K562 (cell line): ENCODE measurements around the gene CDNF. TPM values are rescaled to one million over a fixed set of nuclear protein-coding genes. Genes with fewer than 3 reads are reported as not detected.

Experiments
- ATAC-seq: fragments of 200-7000 bp; cut with Tn5 transposase; 3 replicates; pipeline ENCODE4 v1.9.1; 2020; ENCODE audit warnings: moderate library complexity
- BruUV-seq: library from RNA; stranded (reverse); fragments of 400-500 nt; replicated peaks from 2 replicates; lab custom pipeline; 2021; lab: Mats Ljungman, UMichigan
- CTCF ChIA-PET: fragments of 300-600 bp; formaldehyde crosslinking; extraction: SDS; loops from one replicate; lab custom pipeline; 2021; ENCODE audit warnings: low intra/inter-chr PET ratio; lab: Yijun Ruan, JAX
- POLR2A ChIA-PET: fragments of 300-600, 350-650 bp; sonication (Branson Sonifier 250); formaldehyde crosslinking; extraction: SDS; loops from one replicate; lab custom pipeline; 2021; ENCODE audit warnings: antibody characterized with exemption, inconsistent platforms; lab: Yijun Ruan, JAX
- DNase-seq, 4 experiments: peaks; one replicate each; pipeline versions ENCODE4 v3.0.0 to v3.0.0-alpha.2; 2011 to 2018; ENCODE audit warnings: low spot score in 3 of 4, mixed read lengths in 3 of 4; ENCODE audit errors: extremely low read depth in 1 of 4
- FAIRE-seq: peaks from 2 replicates; lab custom pipeline; 2011; peaks lifted over from hg19 to GRCh38; lab: Jason Lieb, UNC
- H2AFZ ChIP-seq: 2 replicates; pipeline ENCODE4 v1.6.0; 2011; ENCODE audit warnings: low read depth, low read length, control low read depth, inconsistent platforms
- H3K27ac ChIP-seq: fragments of 200-600 bp; 3 replicates; pipeline ENCODE4 v1.8.0; 2011; ENCODE audit warnings: low read depth, mild to moderate bottlenecking, control low read depth, inconsistent platforms, low read length, moderate library complexity, mixed read lengths; ENCODE audit errors: extremely low read depth
- H3K27me3 ChIP-seq, 2 experiments: fragments of 300-600 bp in 1 of 2; 2 replicates in 1 of 2; 3 replicates in 1 of 2; pipeline versions ENCODE4 v1.6.0 to v1.8.0; 2011; ENCODE audit warnings: inconsistent platforms in 2 of 2, low read length in 2 of 2, mild to moderate bottlenecking in 1 of 2, mixed read lengths in 1 of 2, moderate library complexity in 1 of 2; ENCODE audit not compliant: control insufficient read depth in 2 of 2, insufficient read depth in 2 of 2
- H3K36me3 ChIP-seq: fragments of 300-600 bp; 3 replicates; pipeline ENCODE4 v1.8.0; 2011; ENCODE audit warnings: mild to moderate bottlenecking, low read length, inconsistent platforms; ENCODE audit not compliant: control insufficient read depth, insufficient read depth
- H3K4me1 ChIP-seq, 2 experiments: fragments of 200-600 bp in 1 of 2; replicated peaks in 1 of 2; 2 replicates in 1 of 2; 3 replicates in 1 of 2; pipeline versions ENCODE4 v1.5.1 to v1.8.0; 2011; ENCODE audit warnings: inconsistent platforms in 2 of 2, low read length in 2 of 2, mild to moderate bottlenecking in 1 of 2, mixed read lengths in 1 of 2, moderate library complexity in 1 of 2; ENCODE audit not compliant: control insufficient read depth in 2 of 2, insufficient read depth in 2 of 2
- H3K4me2 ChIP-seq: 2 replicates; pipeline ENCODE4 v1.6.1; 2011; ENCODE audit warnings: low read length, control low read depth, inconsistent platforms, mixed read lengths; ENCODE audit not compliant: insufficient read depth
- H3K4me3 ChIP-seq: fragments of 200-600 bp; sonication (generic), shearing (Covaris generic); 2 replicates; pipeline ENCODE4 v1.5.1; 2016; ENCODE audit warnings: control low read depth, inconsistent platforms
- H3K79me2 ChIP-seq: fragments of 200-600 bp; 3 replicates; pipeline ENCODE4 v1.8.0; 2011; ENCODE audit warnings: low read length, inconsistent platforms; ENCODE audit not compliant: control insufficient read depth, insufficient read depth
- H3K9ac ChIP-seq, 2 experiments: 2 replicates each; pipeline versions ENCODE4 v1.6.0 to v1.6.1; 2011; ENCODE audit warnings: low read depth in 2 of 2, low read length in 2 of 2, control low read depth in 1 of 2, inconsistent platforms in 1 of 2, mild to moderate bottlenecking in 1 of 2, mixed read lengths in 1 of 2; ENCODE audit not compliant: insufficient read depth in 1 of 2
- H3K9me1 ChIP-seq: one replicate; pipeline ENCODE4 v1.6.0; 2011; ENCODE audit warnings: inconsistent platforms, mild to moderate bottlenecking, low read length, moderate library complexity; ENCODE audit not compliant: control insufficient read depth, insufficient read depth
- H3K9me3 ChIP-seq: replicated peaks from 2 replicates; pipeline ENCODE4 v1.5.1; 2011; ENCODE audit warnings: low read depth, low read length, inconsistent platforms; ENCODE audit not compliant: control insufficient read depth, insufficient read depth
- H4K20me1 ChIP-seq: replicated peaks from 2 replicates; pipeline ENCODE4 v1.6.1; 2011; ENCODE audit warnings: low read length, inconsistent platforms, mixed read lengths; ENCODE audit not compliant: control insufficient read depth, insufficient read depth
- BCOR ChIP-seq: fragments of 450-650 bp; IDR thresholded peaks from 2 replicates; pipeline ENCODE4 v1.6.1; 2016
- CBX5 ChIP-seq: IDR thresholded peaks from 2 replicates; pipeline ENCODE4 v1.6.1; 2014; ENCODE audit warnings: low read depth, borderline replicate concordance
- E2F1 ChIP-seq: sonication (generic); formaldehyde crosslinking; IDR thresholded peaks from 2 replicates; pipeline ENCODE4 v1.8.1; 2023; ENCODE audit warnings: mild to moderate bottlenecking, missing genetic modification reagents, moderate library complexity
- HLTF ChIP-seq: fragments of 450-650 bp; IDR thresholded peaks from 2 replicates; pipeline ENCODE4 v1.6.1; 2016
- HOXB6 ChIP-seq: fragments of 250-450 bp; sonication (Bioruptor Pico); IDR thresholded peaks from 2 replicates; pipeline ENCODE4 v1.5.1; 2022; ENCODE audit warnings: mild to moderate bottlenecking, borderline replicate concordance
- MED1 ChIP-seq: sonication (generic); formaldehyde crosslinking; IDR thresholded peaks from 2 replicates; pipeline ENCODE4 v1.8.1; 2023; ENCODE audit warnings: missing genetic modification reagents, borderline replicate concordance
- NEUROD1 ChIP-seq: fragments of 150-350 bp; IDR thresholded peaks from 2 replicates; pipeline ENCODE4 v1.6.1; 2014; ENCODE audit warnings: borderline replicate concordance, low read length, low read depth; ENCODE audit not compliant: partially characterized antibody
- NFXL1 ChIP-seq: fragments of 450-650 bp; formaldehyde crosslinking; IDR thresholded peaks from 2 replicates; pipeline ENCODE4 v1.4.0; 2021; ENCODE audit warnings: mild to moderate bottlenecking
- PBX2 ChIP-seq, 2 experiments: IDR thresholded peaks in 1 of 2; conservative IDR thresholded peaks in 1 of 2; 2 replicates each; pipeline ENCODE4 v1.6.1; 2016; ENCODE audit warnings: low read depth in 2 of 2, mild to moderate bottlenecking in 1 of 2, missing compliant biosample characterization in 1 of 2, missing genetic modification characterization in 1 of 2, moderate library complexity in 1 of 2
- RFX5 ChIP-seq: IDR thresholded peaks from 2 replicates; pipeline ENCODE4 v1.6.1; 2011; ENCODE audit warnings: low read depth, mild to moderate bottlenecking, improper control_type of control experiment, low read length
- ZNF696 ChIP-seq: fragments of 250-450 bp; sonication (Bioruptor Pico); conservative IDR thresholded peaks from 2 replicates; pipeline ENCODE4 v1.4.0; 2020; ENCODE audit warnings: mild to moderate bottlenecking, moderate library complexity
- WGBS: fragments of 100-300 bp; shearing (Covaris generic); methylation state at CpG from one replicate; pipeline ENCODE4 v1.1.6; 2016; ENCODE audit warnings: low coverage, mixed read lengths; ENCODE audit not compliant: insufficient coverage; ENCODE audit errors: missing lambda C conversion rate; 5-methylcytosine and 5-hydroxymethylcytosine counted together
- in situ Hi-C: fragments of 300-500 bp; cut with MboI; formaldehyde crosslinking; loops from 4 replicates; pipeline ENCODE4 v1.15.0; 2018; ENCODE audit warnings: inconsistent platforms, mixed read lengths
- intact Hi-C: fragments of 100-400 bp; cut with micrococcal nuclease; formaldehyde crosslinking; loops from 2 replicates; pipeline ENCODE4 v1.14.2; 2022
- polyA plus RNA-seq, 8 experiments: library from polyadenylated mRNA; depleted of rRNA in 4 of 8; stranded (reverse) in 5 of 8; unstranded in 3 of 8; fragments of >200 nt; fragmentation: Nextera tagmentation in 2 of 8; fragmentation: Illumina TruSeq in 1 of 8; extraction: Ambion mirVana in 2 of 8; extraction: Trizol in 1 of 8; gene quantifications; 2 replicates each; pipeline versions ENCODE4 v1.2.1 to v1.2.3, GENCODE V29; 2011 to 2014; ENCODE audit warnings: inconsistent platforms in 1 of 8, missing spikeins in 1 of 8
- total RNA-seq, 7 experiments: library from RNA; depleted of rRNA in 6 of 7; stranded (reverse); fragments of >200 nt in 6 of 7; fragmentation: Illumina TruSeq in 2 of 7; extraction: Trizol in 2 of 7; gene quantifications; 2 replicates each; pipeline versions ENCODE4 v1.2.1 to v1.2.3, GENCODE V29; 2011 to 2021; ENCODE audit warnings: low replicate concordance in 1 of 7
- TF ChIP-seq, protein P1 (sequence below): fragments of 200-800 bp; sonication (Bioruptor generic); IDR thresholded peaks from 2 replicates; pipeline ENCODE4 v1.6.1; 2016; ENCODE audit warnings: missing genetic modification characterization, missing compliant biosample characterization

CDNF gene
- total and polyA plus RNA-seq, 9 of the 15 experiments (the other 6 are each of a cell fraction or from before 2014, with no cell fraction given), result 0.18 to 1.6 (median 0.61) TPM

GRCh38 chr10:14782691-14783363 lies 55.0 kb downstream of the CDNF start:
- Histone ChIP-seq H3K9ac (no peak overlapping the region), H3K4me3 (no peak overlapping the region), H3K27ac (no peak overlapping the region), H2AFZ (no peak overlapping the region), H3K9me3 (no peaks in the 10 kb centered on the region; the same call in 1 of the 2 replicates), H3K9me1 (no peaks in the 10 kb centered on the region), H3K4me1 (no peaks in the 10 kb centered on the region), H4K20me1 (no peaks in the 10 kb centered on the region), H3K4me2 (no peak overlapping the region), H3K36me3 (no peaks in the 10 kb centered on the region), H3K79me2 (no peaks in the 10 kb centered on the region), H3K27me3 (peaks cover 3 to 12% of the 10 kb centered on the region in 2 experiments; a peak in 4 of 5 replicates)
- no peak; the same call in 2 of the 3 replicates for ATAC-seq
- in situ Hi-C loops, result no loop called here
- WGBS, result 2% methylated on average over 9 of the region's 9 CpGs
- FAIRE-seq, result no peak
- ChIA-PET POLR2A (no interaction called here), CTCF (no interaction called here)
- intact Hi-C loops, result no loop called here
- no peak for DNase-seq
- BruUV-seq, result no TSS peak
- no peak for TF ChIP-seq CBX5
- TF ChIP-seq HOXB6 (CRISPR knock-in tag), result no peak
- TF ChIP-seq, protein P1, sequence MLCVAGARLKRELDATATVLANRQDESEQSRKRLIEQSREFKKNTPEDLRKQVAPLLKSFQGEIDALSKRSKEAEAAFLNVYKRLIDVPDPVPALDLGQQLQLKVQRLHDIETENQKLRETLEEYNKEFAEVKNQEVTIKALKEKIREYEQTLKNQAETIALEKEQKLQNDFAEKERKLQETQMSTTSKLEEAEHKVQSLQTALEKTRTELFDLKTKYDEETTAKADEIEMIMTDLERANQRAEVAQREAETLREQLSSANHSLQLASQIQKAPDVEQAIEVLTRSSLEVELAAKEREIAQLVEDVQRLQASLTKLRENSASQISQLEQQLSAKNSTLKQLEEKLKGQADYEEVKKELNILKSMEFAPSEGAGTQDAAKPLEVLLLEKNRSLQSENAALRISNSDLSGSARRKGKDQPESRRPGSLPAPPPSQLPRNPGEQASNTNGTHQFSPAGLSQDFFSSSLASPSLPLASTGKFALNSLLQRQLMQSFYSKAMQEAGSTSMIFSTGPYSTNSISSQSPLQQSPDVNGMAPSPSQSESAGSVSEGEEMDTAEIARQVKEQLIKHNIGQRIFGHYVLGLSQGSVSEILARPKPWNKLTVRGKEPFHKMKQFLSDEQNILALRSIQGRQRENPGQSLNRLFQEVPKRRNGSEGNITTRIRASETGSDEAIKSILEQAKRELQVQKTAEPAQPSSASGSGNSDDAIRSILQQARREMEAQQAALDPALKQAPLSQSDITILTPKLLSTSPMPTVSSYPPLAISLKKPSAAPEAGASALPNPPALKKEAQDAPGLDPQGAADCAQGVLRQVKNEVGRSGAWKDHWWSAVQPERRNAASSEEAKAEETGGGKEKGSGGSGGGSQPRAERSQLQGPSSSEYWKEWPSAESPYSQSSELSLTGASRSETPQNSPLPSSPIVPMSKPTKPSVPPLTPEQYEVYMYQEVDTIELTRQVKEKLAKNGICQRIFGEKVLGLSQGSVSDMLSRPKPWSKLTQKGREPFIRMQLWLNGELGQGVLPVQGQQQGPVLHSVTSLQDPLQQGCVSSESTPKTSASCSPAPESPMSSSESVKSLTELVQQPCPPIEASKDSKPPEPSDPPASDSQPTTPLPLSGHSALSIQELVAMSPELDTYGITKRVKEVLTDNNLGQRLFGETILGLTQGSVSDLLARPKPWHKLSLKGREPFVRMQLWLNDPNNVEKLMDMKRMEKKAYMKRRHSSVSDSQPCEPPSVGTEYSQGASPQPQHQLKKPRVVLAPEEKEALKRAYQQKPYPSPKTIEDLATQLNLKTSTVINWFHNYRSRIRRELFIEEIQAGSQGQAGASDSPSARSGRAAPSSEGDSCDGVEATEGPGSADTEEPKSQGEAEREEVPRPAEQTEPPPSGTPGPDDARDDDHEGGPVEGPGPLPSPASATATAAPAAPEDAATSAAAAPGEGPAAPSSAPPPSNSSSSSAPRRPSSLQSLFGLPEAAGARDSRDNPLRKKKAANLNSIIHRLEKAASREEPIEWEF, result no peak
- no peak for TF ChIP-seq NFXL1 (CRISPR knock-in tag)
- TF ChIP-seq MED1 (CRISPR knock-in tag), result no peak
- no peak for TF ChIP-seq PBX2 (CRISPR knock-in tag; IDR thresholded peaks at IDR 0.05; ENCODE audit: low read depth)
- TF ChIP-seq PBX2 (tag; conservative IDR thresholded peaks at IDR 0.05; ENCODE audit: low read depth), result no peak
- no peak for TF ChIP-seq HLTF
- TF ChIP-seq RFX5, result no peak
- no peak for TF ChIP-seq E2F1 (CRISPR knock-in tag)
- TF ChIP-seq BCOR, result no peak
- TF ChIP-seq NEUROD1, result no peak
- TF ChIP-seq ZNF696 (CRISPR knock-in tag), result no peak
